Heart left ventricle (tissue), 16 donors: ENCODE measurements around the gene PNMT. TPM values are rescaled to one million over a fixed set of nuclear protein-coding genes. Genes with fewer than 3 reads are reported as not detected.
A peak's percentile ranks its signal among the peaks of the same experiment; 100 is the strongest.

Experiments
- ATAC-seq, 4 donors: fragments of 200-7000 bp; cut with Tn5 transposase; one replicate each; pipeline ENCODE4 v1.9.1; 2020 to 2022; ENCODE audit warnings: moderate library complexity in 4 of 4, mild to moderate bottlenecking in 3 of 4, moderate number of reproducible peaks in 1 of 4
- DNase-seq, 5 donors: peaks; one replicate each; pipeline ENCODE4 v3.0.0-alpha.2; 2020
- H3K27ac ChIP-seq, 12 donors: fragments of 200-600 bp; sonication (generic) in 4 of 12; one replicate each; pipeline versions ENCODE4 v1.5.0 to v1.8.0; 2016 to 2022; ENCODE audit warnings: mild to moderate bottlenecking in 2 of 12
- H3K27me3 ChIP-seq, 9 donors: fragments of 200-600 bp; sonication (generic) in 2 of 9; one replicate each; pipeline versions ENCODE4 v1.5.1 to v1.8.0; 2016 to 2022; ENCODE audit warnings: mild to moderate bottlenecking in 3 of 9
- H3K36me3 ChIP-seq, 9 donors: fragments of 200-600 bp; sonication (generic) in 2 of 9; one replicate each; pipeline versions ENCODE4 v1.5.0 to v1.8.0; 2018 to 2022; ENCODE audit warnings: mild to moderate bottlenecking in 2 of 9
- H3K4me1 ChIP-seq, 12 donors: fragments of 200-600 bp; sonication (generic) in 4 of 12; one replicate each; pipeline versions ENCODE4 v1.5.0 to v1.8.0; 2016 to 2022; ENCODE audit warnings: mild to moderate bottlenecking in 3 of 12
- H3K4me3 ChIP-seq, 12 donors: fragments of 200-600 bp; sonication (generic) in 4 of 12; one replicate each; pipeline versions ENCODE4 v1.5.0 to v1.8.0; 2017 to 2022; ENCODE audit warnings: mild to moderate bottlenecking in 9 of 12, moderate library complexity in 4 of 12
- H3K9me3 ChIP-seq, 12 donors: fragments of 200-600 bp; sonication (generic) in 4 of 12; one replicate each; pipeline versions ENCODE4 v1.5.0 to v1.8.0; 2016 to 2022; ENCODE audit warnings: mild to moderate bottlenecking in 1 of 12
- CTCF ChIP-seq, 12 donors: fragments of 200-600 bp; sonication (generic) in 4 of 12; IDR thresholded peaks; one replicate each; pipeline versions ENCODE4 v1.5.0 to v1.8.0; 2018 to 2022; ENCODE audit warnings: antibody characterized with exemption in 12 of 12, mild to moderate bottlenecking in 5 of 12
- POLR2A ChIP-seq, 2 donors: fragments of 450-650 bp; IDR thresholded peaks; one replicate each; pipeline ENCODE4 v1.6.1; 2017; ENCODE audit warnings: antibody characterized with exemption in 2 of 2, mild to moderate bottlenecking in 2 of 2, moderate library complexity in 2 of 2
- WGBS, 4 donors: extraction: QIAGEN DNeasy Blood & Tissue Kit in 2 of 4; methylation state at CpG; one replicate each; pipeline versions ENCODE4 v1.1.5 to v1.1.7; 2013 to 2018; 5-methylcytosine and 5-hydroxymethylcytosine counted together
- intact Hi-C, 10 donors: fragments of 100-400 bp; cut with DNase I; formaldehyde crosslinking; loops; one replicate each; pipeline versions ENCODE4 v1.11.1 to v1.14.2; 2022
- polyA plus RNA-seq, 2 donors: library from polyadenylated mRNA; stranded (reverse); fragments of 200-250 nt; gene quantifications; one replicate each; pipeline ENCODE4 v1.2.3, GENCODE V29; 2013
- total RNA-seq, 9 donors: library from RNA; depleted of rRNA in 2 of 9; stranded (reverse); fragments of >200 nt in 2 of 9; fragmentation: NEBNext Ultra II Directional in 3 of 9; extraction: Animal tissue kit (Norgen Biotek cat#: 25700) in 3 of 9; gene quantifications; one replicate each; pipeline versions ENCODE4 v1.1.0 to v1.2.4, GENCODE V29; 2016 to 2023
- donor health status: ischemic (EF 13 %, LVEDD 7.1; RV severe dilation, severe dysfunction).
- donor health status: healthy with polysubstance abuse.
- donor health status: DM: no; HTN: yes; CAD: no.
- donor health status: DM: no; HTN: no; CAD: no.
- donor health status: ischemic (EF 25% LVEDD 6.9; RV normal size, moderate dysfunction).
- donor health status: ischemic (EF 25% LVEDD 5.7; RV mildly dilated, moderate dysfunction).
- donor health status: healthy.
- donor health status: DM: yes; HTN: yes; CAD: no.
- donor health status: ischemic (EF 35%, LVEDD 5.7; RV mildly dilated, moderate dysfunction).
- donor health status: nonischemic (EF 11% LVEDD 7.7; RV severe dilation, severe dysfunction).
- donor health status: DM: yes; HTN: yes; CAD: no.
- donor health status: PGD.
- donor health status: ischemic (EF 29% LVEDD 5.4; RV normal size, mild dysfunction).
- donor health status: nonischemic (EF 23%, LVEDD 6.1; RV moderate dilation, normal function).

Gene PNMT
- total and polyA plus RNA-seq, 11 donors = 2.4 to 15.6 (median 6.1) TPM

- Histone ChIP-seq H3K36me3 (no peaks in the 10 kb centered on the region), H3K9me3 (no peaks in the 10 kb centered on the region), H3K27ac (peak overlapping the region in 10 of 12 donors; percentile 61 to 94 (median 90)), H3K27me3 (peaks cover 0 to 13% (median 0%) of the 10 kb centered on the region in 9 donors), H3K4me1 (peaks cover 0 to 62% (median 26%) of the 10 kb centered on the region in 12 donors), H3K4me3 (peak overlapping the region; percentile 71 to 99 (median 90))
- DNase-seq (peak in 1 of 5 donors; percentile 9), ATAC-seq (no peak)
- 27 to 35% (median 34%) methylated on average over 10 of the region's 10 CpGs for whole genome bisulfite sequencing, 4 donors
- TF ChIP-seq POLR2A (IDR thresholded peaks at IDR 0.05) = no peak
- no peak for TF ChIP-seq CTCF (IDR thresholded peaks at IDR 0.05)
- intact Hi-C loops = no loop called here
These were observed 32.9 kb downstream of the PNMT start for GRCh38 chr17:39701012-39701783.

GRCh38 chr17:39701784-39702422, 33.6 kb downstream of the PNMT start:
- peaks cover 0 to 69% (median 31%) of the 10 kb centered on the region in 12 donors for H3K4me1 ChIP-seq
- H3K4me3 ChIP-seq = peak overlapping the region in 3 of 12 donors; percentile 89 to 98 (median 97)
- DNase-seq (peak in 1 of 5 donors; percentile 9), ATAC-seq (no peak)
- TF ChIP-seq POLR2A (IDR thresholded peaks at IDR 0.05) (no peak), CTCF (IDR thresholded peaks at IDR 0.05) (no peak)
- no peaks in the 10 kb centered on the region for H3K9me3 ChIP-seq
- intact Hi-C loops = no loop called here
- H3K27me3 ChIP-seq = peaks cover 0 to 13% (median 0%) of the 10 kb centered on the region in 9 donors
- peak overlapping the region in 6 of 12 donors; percentile 33 to 94 (median 90) for H3K27ac ChIP-seq
- 49 to 66% (median 62%) methylated on average over 3 to 4 of the region's 4 CpGs for WGBS, 4 donors
- peaks cover 0 to under 1% (median 0%) of the 10 kb centered on the region in 9 donors for H3K36me3 ChIP-seq

- intact Hi-C loops = no loop called here
- Histone ChIP-seq H3K4me1 (peaks cover 0 to 72% (median 31%) of the 10 kb centered on the region in 12 donors), H3K36me3 (peaks cover 0 to 14% (median 10%) of the 10 kb centered on the region in 9 donors), H3K27ac (peak overlapping the region in 9 of 12 donors; percentile 25 to 94 (median 51)), H3K27me3 (peaks cover 0 to 13% (median 0%) of the 10 kb centered on the region in 9 donors), H3K9me3 (no peaks in the 10 kb centered on the region), H3K4me3 (no peak overlapping the region)
- DNase-seq (peak in 2 of 5 donors; percentile 49 to 60), ATAC-seq (peak in 2 of 4 donors; percentile 26 to 52)
- 49 to 59% (median 56%) methylated on average over 12 of the region's 12 CpGs for WGBS, 4 donors
- TF ChIP-seq POLR2A (IDR thresholded peaks at IDR 0.05) (no peak), CTCF (IDR thresholded peaks at IDR 0.05) (no peak)
These were observed 34.9 kb downstream of the PNMT start for GRCh38 chr17:39702901-39703893.
